ENCODE data around the gene BMP8A. TPM values are rescaled to one million over a fixed set of nuclear protein-coding genes. Genes with fewer than 3 reads are reported as not detected.

The BMP8A gene
- total RNA-seq, 1 donor from 2014 or later = 0.58 TPM

- H3K36me3 ChIP-seq (ENCODE audit: control insufficient read depth, insufficient read depth, low read length) = peaks cover 4% of the 10 kb centered on the region
- DNase-seq (ENCODE audit: low read depth) = no peak
- no peaks in the 10 kb centered on the region for H3K27me3 ChIP-seq (ENCODE audit: control insufficient read depth, insufficient read depth, low read length)
- TF ChIP-seq CTCF (IDR thresholded peaks at IDR 0.05; ENCODE audit: insufficient read depth, low read length, poor library complexity, severe bottlenecking) = no peak
- no peak overlapping the region for H3K4me3 ChIP-seq (ENCODE audit: low read depth, low read length)
Observed at GRCh38 chr1:39561279-39561678, 69.8 kb downstream of the BMP8A start.

- peaks cover 5% of the 10 kb centered on the region for H3K36me3 ChIP-seq (ENCODE audit: control insufficient read depth, insufficient read depth, low read length)
- H3K4me3 ChIP-seq (ENCODE audit: low read depth, low read length) = no peak overlapping the region
- DNase-seq (ENCODE audit: low read depth) = no peak
- TF ChIP-seq CTCF (IDR thresholded peaks at IDR 0.05; ENCODE audit: insufficient read depth, low read length, poor library complexity, severe bottlenecking) = no peak
- no peaks in the 10 kb centered on the region for H3K27me3 ChIP-seq (ENCODE audit: control insufficient read depth, insufficient read depth, low read length)
Observed at GRCh38 chr1:39562886-39563285, 71.5 kb downstream of the BMP8A start.

- Histone ChIP-seq H3K4me3 (ENCODE audit: low read depth, low read length) (no peak overlapping the region), H3K36me3 (ENCODE audit: control insufficient read depth, insufficient read depth, low read length) (peaks cover 5% of the 10 kb centered on the region), H3K27me3 (ENCODE audit: control insufficient read depth, insufficient read depth, low read length) (no peaks in the 10 kb centered on the region)
- DNase-seq (ENCODE audit: low read depth) = no peak
- TF ChIP-seq CTCF (IDR thresholded peaks at IDR 0.05; ENCODE audit: insufficient read depth, low read length, poor library complexity, severe bottlenecking) = no peak
Observed at GRCh38 chr1:39563669-39564068, 72.2 kb downstream of the BMP8A start.

GRCh38 chr1:39564340-39564739, 72.9 kb downstream of the BMP8A start:
- DNase-seq (ENCODE audit: low read depth) = no peak
- no peak for TF ChIP-seq CTCF (IDR thresholded peaks at IDR 0.05; ENCODE audit: insufficient read depth, low read length, poor library complexity, severe bottlenecking)
- H3K4me3 ChIP-seq (ENCODE audit: low read depth, low read length) = no peak overlapping the region
- H3K27me3 ChIP-seq (ENCODE audit: control insufficient read depth, insufficient read depth, low read length) = no peaks in the 10 kb centered on the region
- peaks cover 5% of the 10 kb centered on the region for H3K36me3 ChIP-seq (ENCODE audit: control insufficient read depth, insufficient read depth, low read length)

GRCh38 chr1:39564941-39565340, 73.5 kb downstream of the BMP8A start:
- Histone ChIP-seq H3K27me3 (ENCODE audit: control insufficient read depth, insufficient read depth, low read length) (no peaks in the 10 kb centered on the region), H3K4me3 (ENCODE audit: low read depth, low read length) (no peak overlapping the region)
- TF ChIP-seq CTCF (IDR thresholded peaks at IDR 0.05; ENCODE audit: insufficient read depth, low read length, poor library complexity, severe bottlenecking) = no peak

GRCh38 chr1:39566441-39567137, 75.2 kb downstream of the BMP8A start:
- no peak overlapping the region for H3K4me3 ChIP-seq (ENCODE audit: low read depth, low read length)
- H3K36me3 ChIP-seq (ENCODE audit: control insufficient read depth, insufficient read depth, low read length) = peaks cover 7% of the 10 kb centered on the region
- TF ChIP-seq CTCF (IDR thresholded peaks at IDR 0.05; ENCODE audit: insufficient read depth, low read length, poor library complexity, severe bottlenecking) = no peak
- no peaks in the 10 kb centered on the region for H3K27me3 ChIP-seq (ENCODE audit: control insufficient read depth, insufficient read depth, low read length)
- DNase-seq (ENCODE audit: low read depth) = no peak

More at GRCh38 chr1:39564941-39565340, 73.5 kb downstream of the BMP8A start:
- no peak for DNase-seq (ENCODE audit: low read depth)
- H3K36me3 ChIP-seq (ENCODE audit: control insufficient read depth, insufficient read depth, low read length) = peaks cover 5% of the 10 kb centered on the region
